CD4-positive, alpha-beta T cell treated with Interleukin-1 beta for 1 hour (primary cell): ENCODE results near the gene CSNK1A1L.
"Not testable (repeated sequence)": the region's sequence is repeated elsewhere in the genome, so short reads cannot be mapped to it uniquely, and the experiment has no call there.

Experiments used
- DNase-seq, 2 donors: peaks; one replicate each; pipeline ENCODE4 v3.0.0-alpha.2; 2020 to 2022

Gene CSNK1A1L

DNA sequence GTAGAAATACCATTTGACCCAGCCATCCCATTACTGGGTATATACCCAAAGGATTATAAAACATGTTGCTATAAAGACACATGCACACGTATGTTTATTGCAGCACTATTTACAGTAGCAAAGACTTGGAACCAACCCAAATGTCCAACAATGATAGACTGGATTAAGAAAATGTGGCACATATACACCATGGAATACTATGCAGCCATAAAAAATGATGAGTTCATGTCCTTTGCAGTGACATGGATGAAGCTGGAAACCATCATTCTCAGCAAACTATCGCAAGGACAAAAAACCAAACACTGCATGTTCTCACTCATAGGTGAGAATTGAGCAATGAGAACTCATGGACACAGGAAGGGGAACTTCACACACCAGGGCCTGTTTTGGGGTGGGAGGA is 49.2 kb downstream of the CSNK1A1L start:
- not testable (repeated sequence) for DNase-seq
